ENCODE results near the gene LY6G6F. TPM values are rescaled to one million over a fixed set of nuclear protein-coding genes. Genes with fewer than 3 reads are reported as not detected.
A peak's percentile ranks its signal among the peaks of the same experiment; 100 is the strongest.

Gene LY6G6F
- total and polyA plus RNA-seq, 2 donors (not counting 3 experiments of a cell fraction or from before 2014, with no cell fraction given) = not detected

GRCh38 chr6:31729515-31729978 lies 22.9 kb downstream of the LY6G6F start:
- H3K27me3 ChIP-seq (ENCODE audit: control insufficient read depth in 2 of 2, insufficient read depth in 2 of 2, low read length in 2 of 2) = no peaks in the 10 kb centered on the region
- H3K4me3 ChIP-seq (replicated peaks in 1 of 3; ENCODE audit: insufficient read depth in 1 of 3, low read depth in 1 of 3, low read length in 3 of 3) = peak overlapping the region; percentile 66 to 94 (median 70)
- intact Hi-C loops (cut with micrococcal nuclease) = loop anchor here (1.0 kb wide), 3 partner anchors 40 to 101 kb away; no protein-coding TSS in a partner anchor
- DNase-seq (ENCODE audit: low read depth, low spot score) (peak; percentile 90), FAIRE-seq (no peak)
- H3K4me2 ChIP-seq (ENCODE audit: insufficient read depth, low read length) = peak overlapping the region; percentile 73
- ChIA-PET POLR2A (interaction anchor here (0.5 to 2.2 kb wide), 6 partner anchors 10 to 98 kb away, joined by 3 to 14 read pairs (median 4); partner anchors contain the start of genes ABHD16A, HSPA1A, HSPA1B and HSPA1L), CTCF (interaction anchor here (0.8 to 5.4 kb wide), 20 partner anchors 8 to 223 kb away, joined by 3 to 42 read pairs (median 6); partner anchors contain the start of genes ABHD16A, HSPA1B, LSM2 and LY6G5C)
- H3K79me2 ChIP-seq (ENCODE audit: control insufficient read depth, insufficient read depth, low read length) = peaks cover 17% of the 10 kb centered on the region
- H3K9me1 ChIP-seq (replicated peaks; ENCODE audit: control insufficient read depth, extremely low read depth, insufficient read depth, low read length) = no peaks in the 10 kb centered on the region
- H3K4me1 ChIP-seq (ENCODE audit: control insufficient read depth, extremely low read depth, insufficient read depth, low read length) = peaks cover 37% of the 10 kb centered on the region
- no peak overlapping the region for H2AFZ ChIP-seq (ENCODE audit: low read depth, low read length)
- no peaks in the 10 kb centered on the region for H3K9me3 ChIP-seq (replicated peaks; ENCODE audit: control insufficient read depth, insufficient read depth, low read length)
- H3K36me3 ChIP-seq (ENCODE audit: control insufficient read depth in 2 of 2, extremely low read depth in 1 of 2, insufficient read depth in 2 of 2, low read length in 2 of 2) = peaks cover 19 to 38% of the 10 kb centered on the region in 2 experiments
- H3K9ac ChIP-seq (replicated peaks; ENCODE audit: extremely low read depth, insufficient read depth, low read length) = peak overlapping the region; percentile 80
- dilution Hi-C loops (cut with MboI; ENCODE audit: extremely low pct_ligation_motif_present, low sequenced_read_pairs) = no loop called here
- no peak for TF ChIP-seq GATA2 (IDR thresholded peaks at IDR 0.05; ENCODE audit: insufficient read depth, insufficient read length, low read depth, low read length)
- no peak for TF ChIP-seq POLR2A (IDR thresholded peaks at IDR 0.05; ENCODE audit: low read depth, low read length)
- TF ChIP-seq FOS (IDR thresholded peaks at IDR 0.05; ENCODE audit: borderline replicate concordance, insufficient read depth, low read length) = no peak
- no peak for TF ChIP-seq EZH2 (IDR thresholded peaks at IDR 0.05; ENCODE audit: borderline replicate concordance, low read depth, low read length, severe bottlenecking)
- TF ChIP-seq JUN (IDR thresholded peaks at IDR 0.05; ENCODE audit: borderline replicate concordance, insufficient read depth, insufficient read length, low read depth) = no peak
- TF ChIP-seq, protein P1, sequence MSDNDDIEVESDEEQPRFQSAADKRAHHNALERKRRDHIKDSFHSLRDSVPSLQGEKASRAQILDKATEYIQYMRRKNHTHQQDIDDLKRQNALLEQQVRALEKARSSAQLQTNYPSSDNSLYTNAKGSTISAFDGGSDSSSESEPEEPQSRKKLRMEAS (IDR thresholded peaks at IDR 0.05; ENCODE audit: insufficient read depth, insufficient read length) = no peak
- no peak for TF ChIP-seq MYC (IDR thresholded peaks at IDR 0.05; ENCODE audit: low read depth, low read length)
- TF ChIP-seq, protein P2, sequence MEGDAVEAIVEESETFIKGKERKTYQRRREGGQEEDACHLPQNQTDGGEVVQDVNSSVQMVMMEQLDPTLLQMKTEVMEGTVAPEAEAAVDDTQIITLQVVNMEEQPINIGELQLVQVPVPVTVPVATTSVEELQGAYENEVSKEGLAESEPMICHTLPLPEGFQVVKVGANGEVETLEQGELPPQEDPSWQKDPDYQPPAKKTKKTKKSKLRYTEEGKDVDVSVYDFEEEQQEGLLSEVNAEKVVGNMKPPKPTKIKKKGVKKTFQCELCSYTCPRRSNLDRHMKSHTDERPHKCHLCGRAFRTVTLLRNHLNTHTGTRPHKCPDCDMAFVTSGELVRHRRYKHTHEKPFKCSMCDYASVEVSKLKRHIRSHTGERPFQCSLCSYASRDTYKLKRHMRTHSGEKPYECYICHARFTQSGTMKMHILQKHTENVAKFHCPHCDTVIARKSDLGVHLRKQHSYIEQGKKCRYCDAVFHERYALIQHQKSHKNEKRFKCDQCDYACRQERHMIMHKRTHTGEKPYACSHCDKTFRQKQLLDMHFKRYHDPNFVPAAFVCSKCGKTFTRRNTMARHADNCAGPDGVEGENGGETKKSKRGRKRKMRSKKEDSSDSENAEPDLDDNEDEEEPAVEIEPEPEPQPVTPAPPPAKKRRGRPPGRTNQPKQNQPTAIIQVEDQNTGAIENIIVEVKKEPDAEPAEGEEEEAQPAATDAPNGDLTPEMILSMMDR (IDR thresholded peaks at IDR 0.05; ENCODE audit: extremely low read depth in 1 of 2, insufficient read depth in 1 of 2, low read depth in 1 of 2, low read length in 2 of 2) = peak in 1 of 2 donors; percentile 73
- no TSS peak for BruUV-seq (replicated peaks)
- peak overlapping the region; percentile 54 for H3K27ac ChIP-seq (ENCODE audit: insufficient read depth, low read depth, low read length)
- H4K20me1 ChIP-seq (replicated peaks; ENCODE audit: control insufficient read depth, extremely low read depth, insufficient read depth, low read length) = no peaks in the 10 kb centered on the region

Data from endothelial cell of umbilical vein (primary cell).